T-helper 22 cell (primary cell): ENCODE data around the gene SHMT2.
"Not testable (repeated sequence)": the region's sequence is repeated elsewhere in the genome, so short reads cannot be mapped to it uniquely, and the experiment has no call there.

Source experiments
- DNase-seq: peaks from one replicate; pipeline ENCODE4 v3.0.0-alpha.2; 2020; ENCODE audit warnings: low read depth

SHMT2 gene

GRCh38 chr12:57266681-57267080 is 37.2 kb downstream of the SHMT2 start:
- DNase-seq = no peak

GRCh38 chr12:57268264-57268663 is 38.8 kb downstream of the SHMT2 start:
- DNase-seq = no peak

GRCh38 chr12:57270966-57271470 is 41.5 kb downstream of the SHMT2 start:
- DNase-seq = no peak

DNA sequence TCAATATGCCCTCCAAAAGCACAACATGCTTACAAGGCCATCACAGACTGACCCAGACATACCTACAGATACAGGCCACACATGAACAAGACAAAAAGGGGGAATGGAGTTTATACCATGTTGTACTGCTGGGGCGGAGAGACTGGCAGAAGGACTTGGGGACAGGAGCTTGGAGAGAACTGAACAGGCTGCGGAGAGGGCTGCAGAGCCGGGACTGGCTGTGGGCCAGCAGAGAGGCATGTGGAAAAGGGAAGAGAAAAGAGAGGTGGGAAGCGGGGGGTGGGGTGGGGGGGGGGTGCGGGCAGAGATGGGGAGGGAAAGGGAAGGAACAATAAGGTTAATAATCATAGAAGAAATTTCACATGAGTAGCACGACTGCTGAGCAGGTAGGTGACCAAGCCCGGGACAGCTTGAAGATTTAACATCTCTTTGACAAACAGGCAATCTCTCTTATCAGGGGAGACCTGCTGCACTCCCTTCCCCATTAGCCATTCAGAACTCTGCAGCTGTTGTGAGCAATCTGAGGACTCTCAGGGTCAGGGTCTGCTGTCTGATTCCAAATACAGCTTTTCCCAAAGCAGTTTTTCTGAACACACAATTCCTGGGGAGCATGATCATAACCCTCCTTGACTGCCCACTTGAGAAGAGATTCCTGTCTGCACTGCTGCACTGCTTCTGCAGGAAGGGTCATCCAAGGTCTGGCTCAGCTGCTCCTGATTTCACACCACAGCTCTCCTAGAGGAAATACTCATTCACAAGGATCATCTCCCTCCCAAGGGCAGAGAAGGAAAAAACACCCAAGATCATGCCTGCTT is 43.0 kb downstream of the SHMT2 start:
- DNase-seq = no peak

DNA sequence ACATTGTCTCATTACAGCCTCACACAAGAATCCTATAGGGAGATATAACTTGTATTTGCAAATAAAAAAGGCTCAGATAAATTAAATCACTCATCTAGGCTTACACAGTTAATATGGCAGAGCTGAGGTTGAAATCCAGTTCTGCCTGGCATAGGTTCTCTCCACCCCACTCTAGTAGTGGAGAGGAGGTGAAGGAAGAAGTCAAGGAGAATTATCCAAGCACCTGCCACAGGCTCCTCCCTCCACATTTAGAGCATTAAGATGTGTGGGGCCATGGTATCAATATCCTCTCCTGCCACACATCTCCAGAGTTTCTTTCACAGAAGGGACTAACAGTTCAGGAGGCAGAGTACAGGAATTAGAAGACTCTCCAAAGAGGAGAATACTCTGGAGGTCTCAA is 44.0 kb downstream of the SHMT2 start:
- DNase-seq = no peak

DNA sequence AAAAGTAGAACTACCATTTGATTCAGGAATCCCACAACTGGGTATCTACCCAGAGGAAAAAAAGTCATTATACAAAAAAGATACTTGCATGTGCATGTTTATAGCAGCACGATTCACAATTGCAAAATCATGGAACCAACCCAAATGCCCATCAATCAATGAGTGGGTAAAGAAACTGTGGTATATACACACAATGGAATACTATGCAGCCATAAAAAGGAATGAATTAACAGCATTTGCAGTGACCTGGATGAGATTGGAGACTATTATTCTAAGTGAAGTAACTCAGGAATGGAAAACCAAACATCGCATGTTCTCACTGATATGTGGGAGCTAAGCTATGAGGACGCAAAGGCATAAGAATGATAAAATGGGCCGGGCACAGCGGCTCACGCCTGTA is 46.7 kb downstream of the SHMT2 start:
- not testable (repeated sequence) for DNase-seq

GRCh38 chr12:57276935-57277563 is 47.5 kb downstream of the SHMT2 start:
- no peak for DNase-seq

- DNase-seq = no peak
Observed at GRCh38 chr12:57278465-57279381, 49.2 kb downstream of the SHMT2 start.

DNA sequence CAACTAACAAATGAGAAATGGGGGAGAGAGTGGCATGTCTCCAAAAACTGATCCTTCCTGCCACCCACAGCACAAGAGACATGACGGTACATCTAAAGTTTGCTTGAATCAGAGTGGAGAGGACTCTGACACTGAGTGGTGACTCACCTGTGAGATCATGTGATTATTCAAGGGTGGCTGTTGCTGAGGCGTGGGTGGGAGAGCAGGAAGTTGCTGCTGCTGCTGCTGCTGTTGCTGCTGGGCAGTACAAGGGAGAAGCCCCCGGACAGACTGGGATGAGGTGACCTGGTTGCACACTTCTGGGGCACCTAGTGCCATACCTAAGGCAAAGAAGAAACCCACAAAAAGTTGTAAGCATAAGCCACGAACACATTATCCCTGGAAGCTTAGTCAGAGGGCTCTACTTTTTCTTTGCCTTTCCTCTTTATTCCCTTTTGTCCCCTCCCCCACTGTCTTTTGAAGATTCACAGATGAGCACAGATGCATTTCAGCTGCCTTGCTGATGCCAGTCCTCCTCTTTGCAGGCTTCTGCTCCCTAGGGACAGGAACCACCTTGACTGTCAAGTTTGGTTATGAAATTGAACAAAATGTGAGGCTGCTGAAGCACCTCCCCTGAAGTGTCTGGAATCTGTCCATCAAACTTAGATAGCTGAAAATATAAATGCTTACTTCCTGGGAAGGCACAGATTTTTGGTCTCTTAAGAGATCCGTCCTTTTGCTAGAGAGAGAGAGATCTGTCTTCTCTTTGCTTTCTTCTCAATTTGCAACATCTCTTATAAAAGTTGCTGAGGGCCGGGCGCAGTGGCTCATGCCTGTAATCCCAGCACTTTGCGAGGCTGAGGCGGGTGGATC is 50.9 kb downstream of the SHMT2 start:
- DNase-seq = peak; percentile 46

DNA sequence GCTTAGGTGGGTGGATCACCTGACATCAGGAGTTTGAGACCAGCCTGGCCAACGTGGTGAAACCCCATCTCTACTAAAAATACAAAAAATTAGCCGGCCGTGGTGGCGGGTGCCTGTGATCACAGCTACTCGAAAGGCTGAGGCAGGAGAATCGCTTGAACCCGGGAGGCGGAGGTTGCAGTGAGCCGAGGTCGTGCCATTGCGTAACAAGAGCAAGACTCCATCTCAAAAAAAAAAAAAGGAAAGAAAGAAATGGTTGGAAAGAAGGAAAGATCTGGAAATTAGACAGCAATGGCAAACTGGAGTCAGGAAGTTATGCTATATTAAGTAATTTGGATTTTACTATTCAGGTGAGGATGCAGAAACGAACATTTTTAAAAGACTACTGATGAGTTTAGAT is 52.6 kb downstream of the SHMT2 start:
- not testable (repeated sequence) for DNase-seq
